HEK293 (cell line): ENCODE data around the gene KCTD14.

Experiments used
- CTCF ChIP-seq: fragments of 450-650 bp; formaldehyde crosslinking; IDR thresholded peaks from 2 replicates; pipeline ENCODE4 v1.5.1; 2016; ENCODE audit warnings: missing biosample characterization, missing genetic modification characterization
- KLF1 ChIP-seq: fragments of 450-650 bp; formaldehyde crosslinking; IDR thresholded peaks from 2 replicates; pipeline ENCODE4 v1.5.1; 2016; ENCODE audit warnings: missing biosample characterization, missing genetic modification characterization
- OVOL3 ChIP-seq: fragments of 450-650 bp; formaldehyde crosslinking; IDR thresholded peaks from 2 replicates; pipeline ENCODE4 v1.5.1; 2016; ENCODE audit warnings: missing biosample characterization, missing genetic modification characterization
- ZNF274 ChIP-seq, 2 experiments: fragments of 200-500 bp in 1 of 2; fragments of 450-650 bp in 1 of 2; sonication (Bioruptor generic) in 1 of 2; formaldehyde crosslinking in 1 of 2; IDR thresholded peaks; 2 replicates each; pipeline versions ENCODE4 v1.5.1 to v1.6.1; 2014 to 2016; ENCODE audit warnings: borderline replicate concordance in 1 of 2, inconsistent platforms in 1 of 2, low read length in 1 of 2, missing biosample characterization in 1 of 2, missing genetic modification characterization in 1 of 2
- ZNF394 ChIP-seq: fragments of 450-650 bp; formaldehyde crosslinking; IDR thresholded peaks from 2 replicates; pipeline ENCODE4 v1.5.1; 2016; ENCODE audit warnings: missing biosample characterization, missing genetic modification characterization, mild to moderate bottlenecking, moderate library complexity, borderline replicate concordance
- ZNF518A ChIP-seq: fragments of 450-650 bp; formaldehyde crosslinking; conservative IDR thresholded peaks from 2 replicates; pipeline ENCODE4 v1.5.1; 2016; ENCODE audit warnings: low read depth, missing biosample characterization, missing genetic modification characterization
- ZNF701 ChIP-seq: fragments of 450-650 bp; formaldehyde crosslinking; IDR thresholded peaks from 2 replicates; pipeline ENCODE4 v1.5.1; 2016; ENCODE audit warnings: missing biosample characterization, missing genetic modification characterization
- ZSCAN18 ChIP-seq: fragments of 450-650 bp; formaldehyde crosslinking; IDR thresholded peaks from 2 replicates; pipeline ENCODE4 v1.5.1; 2016; ENCODE audit warnings: missing biosample characterization, missing genetic modification characterization

GRCh38 chr11:78054971-78055370 lies 31.9 kb upstream of the KCTD14 start:
- TF ChIP-seq ZNF274 (IDR thresholded peaks at IDR 0.05; ENCODE audit: low read length) (no peak), ZNF274 (tag by site-specific recombination; IDR thresholded peaks at IDR 0.05; ENCODE audit: borderline replicate concordance) (no peak), ZSCAN18 (tag by site-specific recombination) (no peak), ZNF701 (no peak), ZNF394 (tag by site-specific recombination) (no peak), KLF1 (tag by site-specific recombination) (no peak), ZNF518A (tag by site-specific recombination) (no peak), CTCF (tag by site-specific recombination) (no peak), OVOL3 (tag by site-specific recombination) (no peak)
